Transverse colon (tissue), 4 donors: ENCODE results near the gene TRAF5. TPM values are rescaled to one million over a fixed set of nuclear protein-coding genes. Genes with fewer than 3 reads are reported as not detected.

Source experiments
- DNase-seq: peaks from one replicate; pipeline ENCODE4 v3.0.0-alpha.2; 2019
- H3K27ac ChIP-seq, 4 donors: fragments of 200-600 bp; sonication (generic); 2 replicates each; pipeline ENCODE4 v1.5.1; 2016 to 2018; ENCODE audit warnings: inconsistent platforms in 4 of 4
- H3K27me3 ChIP-seq: fragments of 200-600 bp; sonication (generic); 2 replicates; pipeline ENCODE4 v1.5.1; 2017; ENCODE audit warnings: inconsistent platforms
- H3K36me3 ChIP-seq, 4 donors: fragments of 200-600 bp; sonication (generic); 2 replicates each; pipeline ENCODE4 v1.5.1; 2017 to 2019; ENCODE audit warnings: inconsistent platforms in 4 of 4
- H3K4me1 ChIP-seq, 4 donors: fragments of 200-600 bp; sonication (generic); 2 replicates each; pipeline ENCODE4 v1.5.1; 2017 to 2020; ENCODE audit warnings: inconsistent platforms in 4 of 4
- H3K4me3 ChIP-seq, 4 donors: fragments of 200-600 bp; sonication (generic); 1 replicate in 1 of 4; 2 replicates in 3 of 4; pipeline versions ENCODE4 v1.5.1 to v1.6.1; 2017 to 2019; ENCODE audit warnings: inconsistent platforms in 4 of 4
- H3K9me3 ChIP-seq, 2 donors: fragments of 200-600 bp; sonication (generic); 2 replicates each; pipeline ENCODE4 v1.5.1; 2017 to 2019; ENCODE audit warnings: inconsistent platforms in 2 of 2
- EP300 ChIP-seq: sonication (generic); formaldehyde crosslinking; IDR thresholded peaks from one replicate; pipeline ENCODE4 v1.6.1; 2017; ENCODE audit warnings: antibody characterized with exemption, low read depth
- POLR2A ChIP-seq: fragments of 450-650 bp; IDR thresholded peaks from one replicate; pipeline ENCODE4 v1.6.1; 2016; ENCODE audit warnings: antibody characterized with exemption, mild to moderate bottlenecking, moderate library complexity
- POLR2AphosphoS5 ChIP-seq, 3 donors: sonication (generic); formaldehyde crosslinking; IDR thresholded peaks; one replicate each; pipeline ENCODE4 v1.6.1; 2016; ENCODE audit warnings: antibody characterized with exemption in 3 of 3
- WGBS, 2 donors: methylation state at CpG; one replicate each; pipeline ENCODE4 v1.1.5; 2018; ENCODE audit warnings: low coverage in 1 of 2; 5-methylcytosine and 5-hydroxymethylcytosine counted together
- in situ Hi-C, 4 donors: fragments of 200-750 bp; cut with MboI; loops; one replicate each; pipeline versions ENCODE4 v1.15.0 to v1.15.1; 2017; ENCODE audit warnings: low sequenced_read_pairs in 3 of 4, low pct_ligation_motif_present in 1 of 4, low pct_unique_long_range_greater_than_20kb in 1 of 4
- intact Hi-C: fragments of 100-400 bp; cut with DNase I; formaldehyde crosslinking; loops from one replicate; pipeline ENCODE4 v1.15.1; 2023; ENCODE audit warnings: low total_unique reads
- total RNA-seq, 4 donors: library from RNA; depleted of rRNA; stranded (reverse); fragments of >200 nt; gene quantifications; one replicate each; pipeline ENCODE4 v1.1.0, GENCODE V29; 2016
- TF ChIP-seq, protein P1 (sequence below), 5 experiments: fragments of 200-600 bp in 3 of 5; fragments of 450-650 bp in 2 of 5; sonication (generic) in 3 of 5; IDR thresholded peaks; 1 replicate in 2 of 5; 2 replicates in 3 of 5; pipeline ENCODE4 v1.5.1; 2016 to 2017; ENCODE audit warnings: antibody characterized with exemption in 5 of 5, inconsistent platforms in 3 of 5, mild to moderate bottlenecking in 2 of 5, moderate library complexity in 1 of 5

TRAF5 gene
- total RNA-seq, 4 donors from 2014 or later = 10.5 to 30.5 (median 17.0) TPM

DNA sequence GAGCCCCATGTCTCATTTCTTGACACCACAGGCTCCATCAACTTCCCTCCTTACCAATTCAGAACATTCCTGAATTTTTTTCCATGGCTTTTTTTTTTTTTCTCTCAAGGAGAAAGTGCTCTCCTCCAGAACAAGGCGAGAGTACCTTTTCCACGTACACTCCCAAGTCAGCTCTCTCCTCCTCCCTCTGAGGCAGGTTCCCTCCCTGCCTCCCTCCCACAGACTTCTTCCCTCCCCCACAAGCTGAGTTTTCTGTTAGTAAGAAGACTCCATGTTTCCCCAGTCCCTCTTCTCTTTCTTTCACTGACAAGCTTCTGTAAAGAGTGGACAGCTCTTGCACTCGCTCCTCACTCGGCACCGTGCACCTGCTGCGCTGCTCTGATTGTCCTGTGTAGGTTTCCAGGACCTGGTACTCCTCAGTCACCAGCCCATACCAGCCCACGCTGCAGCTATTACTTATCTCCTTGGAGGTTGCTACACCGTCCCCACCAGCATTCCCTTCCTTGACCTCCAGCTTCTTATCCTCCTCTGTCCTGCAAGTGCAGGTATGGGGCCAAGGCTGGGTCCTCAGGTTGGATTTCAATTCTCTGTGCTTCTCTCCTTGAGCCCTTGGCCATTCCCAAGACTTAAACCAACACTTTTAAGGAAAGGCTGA is 3.8 kb downstream of the TRAF5 start:
- 72 to 77% methylated on average over 3 to 8 of the region's 8 CpGs for WGBS, 2 donors
- Histone ChIP-seq H3K9me3 (no peaks in the 10 kb centered on the region), H3K27me3 (no peaks in the 10 kb centered on the region), H3K36me3 (no peaks in the 10 kb centered on the region), H3K27ac (peak overlapping the region in 2 of 4 donors; percentile 93 to 95), H3K4me1 (peaks cover 37 to 90% (median 73%) of the 10 kb centered on the region in 4 donors), H3K4me3 (no peak overlapping the region)
- in situ Hi-C loops (no loop called here), intact Hi-C loops (no loop called here)
- DNase-seq = no peak
- TF ChIP-seq POLR2AphosphoS5 (IDR thresholded peaks at IDR 0.05) = no peak
- TF ChIP-seq EP300 = no peak
- TF ChIP-seq POLR2A = peak; percentile 0
- TF ChIP-seq, protein P1, sequence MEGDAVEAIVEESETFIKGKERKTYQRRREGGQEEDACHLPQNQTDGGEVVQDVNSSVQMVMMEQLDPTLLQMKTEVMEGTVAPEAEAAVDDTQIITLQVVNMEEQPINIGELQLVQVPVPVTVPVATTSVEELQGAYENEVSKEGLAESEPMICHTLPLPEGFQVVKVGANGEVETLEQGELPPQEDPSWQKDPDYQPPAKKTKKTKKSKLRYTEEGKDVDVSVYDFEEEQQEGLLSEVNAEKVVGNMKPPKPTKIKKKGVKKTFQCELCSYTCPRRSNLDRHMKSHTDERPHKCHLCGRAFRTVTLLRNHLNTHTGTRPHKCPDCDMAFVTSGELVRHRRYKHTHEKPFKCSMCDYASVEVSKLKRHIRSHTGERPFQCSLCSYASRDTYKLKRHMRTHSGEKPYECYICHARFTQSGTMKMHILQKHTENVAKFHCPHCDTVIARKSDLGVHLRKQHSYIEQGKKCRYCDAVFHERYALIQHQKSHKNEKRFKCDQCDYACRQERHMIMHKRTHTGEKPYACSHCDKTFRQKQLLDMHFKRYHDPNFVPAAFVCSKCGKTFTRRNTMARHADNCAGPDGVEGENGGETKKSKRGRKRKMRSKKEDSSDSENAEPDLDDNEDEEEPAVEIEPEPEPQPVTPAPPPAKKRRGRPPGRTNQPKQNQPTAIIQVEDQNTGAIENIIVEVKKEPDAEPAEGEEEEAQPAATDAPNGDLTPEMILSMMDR (IDR thresholded peaks at IDR 0.05) = no peak

DNA sequence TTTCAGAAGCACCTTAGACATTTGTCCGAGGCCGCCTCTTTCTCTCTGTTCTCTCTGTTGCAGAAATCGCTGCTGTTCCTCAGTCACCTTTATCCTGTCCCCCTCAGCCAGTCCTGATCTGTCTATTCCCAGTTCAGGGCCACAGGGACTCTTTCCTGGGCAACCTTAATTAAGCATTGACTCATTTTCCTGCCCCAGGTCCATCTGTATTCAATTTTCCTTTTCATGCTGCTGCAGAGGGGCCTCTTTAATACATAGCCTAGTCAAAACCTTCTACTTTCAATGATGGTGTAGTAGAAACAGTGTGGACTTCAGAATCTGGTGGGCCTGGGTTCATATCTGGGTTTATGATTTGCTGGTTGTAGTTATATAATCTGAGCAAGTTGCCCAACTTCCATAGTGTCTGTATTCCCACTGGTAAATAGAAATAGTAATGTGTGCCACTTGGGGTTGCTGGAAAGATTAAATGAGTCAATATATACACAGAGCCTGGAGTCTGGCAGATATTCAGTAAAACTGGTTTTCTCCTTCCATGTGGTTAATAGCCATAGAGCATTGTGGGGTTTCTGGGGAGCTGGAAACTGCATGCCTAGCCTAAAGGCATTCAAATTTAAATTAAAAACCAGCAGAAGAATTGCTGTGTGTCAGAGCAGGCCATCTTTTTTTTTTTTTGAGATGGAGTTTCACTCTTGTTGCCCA is 4.5 kb downstream of the TRAF5 start:
- TF ChIP-seq POLR2AphosphoS5 (IDR thresholded peaks at IDR 0.05) (no peak), EP300 (no peak), POLR2A (no peak)
- TF ChIP-seq, protein P1 (IDR thresholded peaks at IDR 0.05) = no peak
- Histone ChIP-seq H3K36me3 (no peaks in the 10 kb centered on the region), H3K27ac (peak overlapping the region in 1 of 4 donors; percentile 95), H3K4me1 (peaks cover 44 to 90% (median 75%) of the 10 kb centered on the region in 4 donors), H3K27me3 (no peaks in the 10 kb centered on the region), H3K9me3 (no peaks in the 10 kb centered on the region), H3K4me3 (no peak overlapping the region)
- 87 to 97% methylated on average over 3 of the region's 3 CpGs for WGBS, 2 donors
- no peak for DNase-seq
- intact Hi-C loops (no loop called here), in situ Hi-C loops (no loop called here)

DNA sequence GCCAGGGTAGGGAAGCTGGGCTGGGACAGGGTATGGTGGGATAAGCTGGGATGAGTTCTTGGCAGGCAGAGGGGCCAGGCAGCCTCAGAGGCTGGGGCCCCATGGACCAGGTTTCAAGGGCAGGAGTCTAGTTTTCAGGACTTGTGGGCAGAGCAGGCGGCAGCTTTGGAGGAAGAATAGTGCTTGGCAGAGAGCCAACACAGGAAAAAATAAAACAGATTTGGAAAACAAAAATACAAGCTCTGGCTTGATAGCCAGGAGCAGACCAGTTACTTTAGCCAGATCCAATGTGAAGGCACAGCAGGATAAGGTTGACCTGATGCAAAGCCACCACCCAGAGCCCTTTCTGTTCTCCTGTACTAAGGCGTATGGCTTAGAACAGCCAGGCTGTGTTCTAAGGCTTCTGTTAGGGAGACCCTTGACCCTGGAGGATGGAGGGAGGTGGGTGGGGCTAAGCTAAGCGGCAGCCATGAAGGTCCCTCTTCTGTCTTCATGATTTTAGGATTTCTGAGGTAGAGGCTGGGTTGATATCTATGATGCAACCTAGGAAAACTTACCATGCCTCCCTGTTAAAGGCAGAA is 5.5 kb downstream of the TRAF5 start:
- no peaks in the 10 kb centered on the region for H3K27me3 ChIP-seq
- peak overlapping the region in 1 of 4 donors; percentile 48 for H3K27ac ChIP-seq
- 25 to 41% methylated on average over 2 to 3 of the region's 3 CpGs for WGBS, 2 donors
- no peak for DNase-seq
- intact Hi-C loops (no loop called here), in situ Hi-C loops (no loop called here)
- H3K4me1 ChIP-seq = peaks cover 54 to 97% (median 82%) of the 10 kb centered on the region in 4 donors
- H3K36me3 ChIP-seq = no peaks in the 10 kb centered on the region
- no peaks in the 10 kb centered on the region for H3K9me3 ChIP-seq
- no peak overlapping the region for H3K4me3 ChIP-seq
- TF ChIP-seq, protein P1 (IDR thresholded peaks at IDR 0.05) = no peak
- TF ChIP-seq POLR2AphosphoS5 (IDR thresholded peaks at IDR 0.05) = no peak
- no peak for TF ChIP-seq EP300
- no peak for TF ChIP-seq POLR2A

DNA sequence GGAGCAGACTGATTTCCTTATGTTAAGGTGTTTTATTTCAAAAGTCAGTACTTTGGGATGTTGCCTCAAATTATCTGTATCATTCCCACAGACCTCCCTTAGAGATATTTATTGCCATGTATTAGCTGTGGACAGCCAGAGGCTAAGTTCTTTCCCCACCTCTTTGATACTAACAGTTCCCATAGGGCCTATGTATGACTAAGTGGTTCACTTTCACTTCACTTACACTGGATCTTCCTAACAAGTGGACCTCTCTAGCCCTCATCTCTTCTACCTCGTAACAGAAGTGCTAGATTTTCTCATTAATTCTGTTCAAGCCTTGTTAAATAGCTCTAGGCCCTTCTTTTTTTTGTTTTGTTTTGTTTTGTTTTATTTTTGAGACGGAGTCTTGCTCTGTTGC is 6.2 kb downstream of the TRAF5 start:
- no peak for DNase-seq
- Histone ChIP-seq H3K4me1 (peaks cover 61 to 99% (median 84%) of the 10 kb centered on the region in 4 donors), H3K27me3 (no peaks in the 10 kb centered on the region), H3K4me3 (no peak overlapping the region), H3K9me3 (no peaks in the 10 kb centered on the region), H3K36me3 (no peaks in the 10 kb centered on the region), H3K27ac (peak overlapping the region in 2 of 4 donors; percentile 86 to 87)
- in situ Hi-C loops (no loop called here), intact Hi-C loops (no loop called here)
- WGBS, 2 donors = 91 to 92% methylated on average over 1 to 2 of the region's 2 CpGs
- TF ChIP-seq POLR2AphosphoS5 (IDR thresholded peaks at IDR 0.05) (no peak), EP300 (no peak), POLR2A (no peak)
- TF ChIP-seq, protein P1 (IDR thresholded peaks at IDR 0.05) = no peak
